Fibroblast of lung (primary cell): ENCODE results near the gene TIMM50.

ENCODE experiments used
- CTCF ChIP-seq, 2 donors: IDR thresholded peaks in 1 of 2; conservative IDR thresholded peaks in 1 of 2; 1 replicate in 1 of 2; 2 replicates in 1 of 2; pipeline ENCODE4 v1.5.1; 2011 to 2012; ENCODE audit warnings: low read length in 2 of 2, control low read depth in 1 of 2, inconsistent platforms in 1 of 2, low read depth in 1 of 2, mild to moderate bottlenecking in 1 of 2
- EZH2 ChIP-seq: IDR thresholded peaks from 2 replicates; pipeline ENCODE4 v1.5.1; 2012; ENCODE audit warnings: low read length, control low read depth, mild to moderate bottlenecking; ENCODE audit errors: missing control alignments

GRCh38 chr19:39525205-39525604 lies 44.6 kb downstream of the TIMM50 start:
- no peak for TF ChIP-seq CTCF (conservative IDR thresholded peaks at IDR 0.05 in 1 of 2, IDR thresholded peaks at IDR 0.05 in 1 of 2; ENCODE audit: low read depth in 1 of 2, low read length in 2 of 2)
- no peak for TF ChIP-seq EZH2
